Hematopoietic multipotent progenitor cell (in vitro differentiated cells): ENCODE results near the gene NDUFB7. TPM values are rescaled to one million over a fixed set of nuclear protein-coding genes. Genes with fewer than 3 reads are reported as not detected.
"Not testable (repeated sequence)": the region's sequence is repeated elsewhere in the genome, so short reads cannot be mapped to it uniquely, and the experiment has no call there.

Experiments used
- DNase-seq, 3 donors: peaks; one replicate each; pipeline ENCODE4 v3.0.0-alpha.2; 2011 to 2015; ENCODE audit warnings: low read depth in 2 of 3, low spot score in 2 of 3
- total RNA-seq: library from RNA; depleted of rRNA; stranded (reverse); fragments of >200 nt; gene quantifications from one replicate; pipeline ENCODE4 v1.2.3, GENCODE V29; 2012

Gene NDUFB7
- total RNA-seq, 1 donor: 373 TPM

GRCh38 chr19:14575428-14575980 lies 3.6 kb upstream of the NDUFB7 start:
- no peak for DNase-seq

GRCh38 chr19:14570864-14571527 lies 870 bp downstream of the NDUFB7 start:
- no peak for DNase-seq

- no peak for DNase-seq
Measured at GRCh38 chr19:14567079-14567478, 4.8 kb downstream of the NDUFB7 start.

- DNase-seq: no peak
Measured at GRCh38 chr19:14566712-14567077, 5.2 kb downstream of the NDUFB7 start.

- no peak for DNase-seq
Measured at GRCh38 chr19:14565765-14566711, 5.8 kb downstream of the NDUFB7 start.

GRCh38 chr19:14565298-14565679 lies 6.6 kb downstream of the NDUFB7 start:
- DNase-seq: no peak

GRCh38 chr19:14564652-14565297 lies 7.1 kb downstream of the NDUFB7 start:
- DNase-seq: not testable (repeated sequence)

GRCh38 chr19:14563989-14564651 lies 7.7 kb downstream of the NDUFB7 start:
- DNase-seq: peak in 2 of 3 donors; percentile 35 to 40

- DNase-seq: no peak
Measured at GRCh38 chr19:14563590-14563926, 8.3 kb downstream of the NDUFB7 start.

- no peak for DNase-seq
Measured at GRCh38 chr19:14562660-14563589, 8.9 kb downstream of the NDUFB7 start.

- DNase-seq: no peak
Measured at GRCh38 chr19:14561847-14562351, 10.0 kb downstream of the NDUFB7 start.

GRCh38 chr19:14561249-14561648 lies 10.6 kb downstream of the NDUFB7 start:
- DNase-seq: no peak

- no peak for DNase-seq
Measured at GRCh38 chr19:14560776-14561108, 11.1 kb downstream of the NDUFB7 start.

GRCh38 chr19:14559916-14560775 lies 11.7 kb downstream of the NDUFB7 start:
- peak in 1 of 3 donors; percentile 33 for DNase-seq

- no peak for DNase-seq
Measured at GRCh38 chr19:14558370-14559066, 13.3 kb downstream of the NDUFB7 start.

GRCh38 chr19:14556662-14557188 lies 15.1 kb downstream of the NDUFB7 start:
- peak; percentile 55 to 77 (median 73) for DNase-seq

- no peak for DNase-seq
Measured at GRCh38 chr19:14555918-14556661, 15.8 kb downstream of the NDUFB7 start.
